ENCODE measurements around the gene TPCN2. TPM values are rescaled to one million over a fixed set of nuclear protein-coding genes. Genes with fewer than 3 reads are reported as not detected.

TPCN2 gene
- total RNA-seq, 1 donor from 2014 or later = 9.5 TPM

GRCh38 chr11:69180226-69180625 is 131.5 kb downstream of the TPCN2 start:
- H3K9me3 Mint-ChIP-seq (ENCODE audit: unreplicated experiment) = peaks cover 19% of the 10 kb centered on the region

GRCh38 chr11:69180726-69181125 is 132.0 kb downstream of the TPCN2 start:
- H3K4me2 ChIP-seq (ENCODE audit: low read length) = no peak overlapping the region
- peaks cover 15% of the 10 kb centered on the region for H3K9me3 Mint-ChIP-seq (ENCODE audit: unreplicated experiment)
- DNase-seq (ENCODE audit: low read depth) (no peak), FAIRE-seq (no peak)
- TF ChIP-seq CTCF (IDR thresholded peaks at IDR 0.05; ENCODE audit: insufficient read depth, low read depth, low read length) (no peak), EZH2 (IDR thresholded peaks at IDR 0.05; ENCODE audit: insufficient read depth, low read length) (no peak)
- H3K27ac Mint-ChIP-seq (ENCODE audit: unreplicated experiment) = no peak overlapping the region
- no peaks in the 10 kb centered on the region for H3K27me3 ChIP-seq (ENCODE audit: insufficient read depth, low read length)
- H3K4me3 Mint-ChIP-seq (ENCODE audit: unreplicated experiment) = no peak overlapping the region
- H4K20me1 ChIP-seq (ENCODE audit: insufficient read depth, low read length) = no peaks in the 10 kb centered on the region
- no peaks in the 10 kb centered on the region for H3K4me1 Mint-ChIP-seq (ENCODE audit: low read depth, unreplicated experiment)
- H3K27ac ChIP-seq (ENCODE audit: low read depth, low read length) = no peak overlapping the region
- no peaks in the 10 kb centered on the region for H3K4me1 ChIP-seq (ENCODE audit: insufficient read depth, low read length)
- H3K27me3 Mint-ChIP-seq (ENCODE audit: low read depth, unreplicated experiment) = peaks cover 44% of the 10 kb centered on the region
- H3K9ac ChIP-seq (ENCODE audit: low read length) = no peak overlapping the region
- H3K9me3 ChIP-seq (ENCODE audit: insufficient read depth, low read depth, low read length) = peaks cover 3% of the 10 kb centered on the region
- H3K79me2 ChIP-seq (ENCODE audit: insufficient read depth, low read length) = no peaks in the 10 kb centered on the region
- no peaks in the 10 kb centered on the region for H3K36me3 ChIP-seq (ENCODE audit: insufficient read depth, low read length)
- H3K36me3 Mint-ChIP-seq (ENCODE audit: low read depth, unreplicated experiment) = no peaks in the 10 kb centered on the region
- no peak overlapping the region for H3K4me3 ChIP-seq (ENCODE audit: insufficient read depth, low read depth, low read length)
- no peak overlapping the region for H2AFZ ChIP-seq (ENCODE audit: low read depth, low read length)

More at GRCh38 chr11:69180226-69180625, 131.5 kb downstream of the TPCN2 start:
- TF ChIP-seq EZH2 (IDR thresholded peaks at IDR 0.05; ENCODE audit: insufficient read depth, low read length) (no peak), CTCF (IDR thresholded peaks at IDR 0.05; ENCODE audit: insufficient read depth, low read depth, low read length) (no peak)
- H3K27me3 ChIP-seq (ENCODE audit: insufficient read depth, low read length) = no peaks in the 10 kb centered on the region
- H4K20me1 ChIP-seq (ENCODE audit: insufficient read depth, low read length) = no peaks in the 10 kb centered on the region
- H3K27ac Mint-ChIP-seq (ENCODE audit: unreplicated experiment) = no peak overlapping the region
- no peaks in the 10 kb centered on the region for H3K36me3 ChIP-seq (ENCODE audit: insufficient read depth, low read length)
- no peak overlapping the region for H2AFZ ChIP-seq (ENCODE audit: low read depth, low read length)
- H3K9me3 ChIP-seq (ENCODE audit: insufficient read depth, low read depth, low read length) = peaks cover 6% of the 10 kb centered on the region
- no peak overlapping the region for H3K9ac ChIP-seq (ENCODE audit: low read length)
- H3K27me3 Mint-ChIP-seq (ENCODE audit: low read depth, unreplicated experiment) = peaks cover 49% of the 10 kb centered on the region
- no peaks in the 10 kb centered on the region for H3K4me1 Mint-ChIP-seq (ENCODE audit: low read depth, unreplicated experiment)
- no peak overlapping the region for H3K4me2 ChIP-seq (ENCODE audit: low read length)
- no peak overlapping the region for H3K4me3 Mint-ChIP-seq (ENCODE audit: unreplicated experiment)
- no peak overlapping the region for H3K4me3 ChIP-seq (ENCODE audit: insufficient read depth, low read depth, low read length)
- H3K4me1 ChIP-seq (ENCODE audit: insufficient read depth, low read length) = no peaks in the 10 kb centered on the region
- DNase-seq (ENCODE audit: low read depth) (no peak), FAIRE-seq (no peak)
- H3K36me3 Mint-ChIP-seq (ENCODE audit: low read depth, unreplicated experiment) = no peaks in the 10 kb centered on the region
- H3K27ac ChIP-seq (ENCODE audit: low read depth, low read length) = no peak overlapping the region
- no peaks in the 10 kb centered on the region for H3K79me2 ChIP-seq (ENCODE audit: insufficient read depth, low read length)

- FAIRE-seq (no peak), DNase-seq (ENCODE audit: low read depth) (no peak)
- Mint-ChIP-seq H3K27ac (ENCODE audit: unreplicated experiment) (no peak overlapping the region), H3K36me3 (ENCODE audit: low read depth, unreplicated experiment) (no peaks in the 10 kb centered on the region), H3K9me3 (ENCODE audit: unreplicated experiment) (peaks cover 11% of the 10 kb centered on the region), H3K4me3 (ENCODE audit: unreplicated experiment) (no peak overlapping the region), H3K27me3 (ENCODE audit: low read depth, unreplicated experiment) (peaks cover 46% of the 10 kb centered on the region), H3K4me1 (ENCODE audit: low read depth, unreplicated experiment) (no peaks in the 10 kb centered on the region)
- no peaks in the 10 kb centered on the region for H3K4me1 ChIP-seq (ENCODE audit: insufficient read depth, low read length)
- no peak overlapping the region for H2AFZ ChIP-seq (ENCODE audit: low read depth, low read length)
- TF ChIP-seq CTCF (IDR thresholded peaks at IDR 0.05; ENCODE audit: insufficient read depth, low read depth, low read length) (no peak), EZH2 (IDR thresholded peaks at IDR 0.05; ENCODE audit: insufficient read depth, low read length) (no peak)
- H3K79me2 ChIP-seq (ENCODE audit: insufficient read depth, low read length) = no peaks in the 10 kb centered on the region
- no peaks in the 10 kb centered on the region for H3K27me3 ChIP-seq (ENCODE audit: insufficient read depth, low read length)
- no peak overlapping the region for H3K4me2 ChIP-seq (ENCODE audit: low read length)
- H3K27ac ChIP-seq (ENCODE audit: low read depth, low read length) = no peak overlapping the region
- peaks cover 3% of the 10 kb centered on the region for H3K9me3 ChIP-seq (ENCODE audit: insufficient read depth, low read depth, low read length)
- no peaks in the 10 kb centered on the region for H4K20me1 ChIP-seq (ENCODE audit: insufficient read depth, low read length)
- no peak overlapping the region for H3K9ac ChIP-seq (ENCODE audit: low read length)
- H3K36me3 ChIP-seq (ENCODE audit: insufficient read depth, low read length) = no peaks in the 10 kb centered on the region
- no peak overlapping the region for H3K4me3 ChIP-seq (ENCODE audit: insufficient read depth, low read depth, low read length)
These were observed 134.9 kb downstream of the TPCN2 start for GRCh38 chr11:69183613-69184012.

Small RNA genes within 50 kb of the gene (microRNA-seq; reads per million reads assigned to microRNA genes)
- 1.1 reads per million for gene MIR3164

Other genes starting within 250 kb of the TPCN2 start
- gene CPT1A, start 207.0 kb upstream of the TPCN2 start, total RNA-seq = 2.3 and 2.8 TPM in 2 replicates
- gene MRPL21, start 145.1 kb upstream of the TPCN2 start, total RNA-seq = 67.4 and 69.1 TPM in 2 replicates
- gene IGHMBP2, start 145.0 kb upstream of the TPCN2 start, total RNA-seq = 14.0 and 14.9 TPM in 2 replicates
- gene MRGPRD, start 67.9 kb upstream of the TPCN2 start, total RNA-seq = not detected in 2 replicates
- gene MRGPRF, start 35.7 kb upstream of the TPCN2 start, total RNA-seq = 3.2 and 4.1 TPM in 2 replicates
- gene SMIM38, start 107.0 kb downstream of the TPCN2 start, total RNA-seq = not detected in 2 replicates
- not detected in 2 replicates for gene MYEOV, start 245.2 kb downstream of the TPCN2 start, total RNA-seq